ENCODE measurements around the gene ZNF365.

Gene ZNF365

GRCh38 chr10:62381385-62382102 lies 7.4 kb downstream of the ZNF365 start:
- no peaks in the 10 kb centered on the region for H3K36me3 ChIP-seq (ENCODE audit: low read depth)
- no peak for TF ChIP-seq CTCF (IDR thresholded peaks at IDR 0.05; ENCODE audit: poor library complexity, severe bottlenecking)
- DNase-seq (ENCODE audit: low spot score) (no peak), ATAC-seq (ENCODE audit: low read depth) (no peak)
- no peak overlapping the region for H3K4me3 ChIP-seq (ENCODE audit: severe bottlenecking)
- H3K27me3 ChIP-seq (ENCODE audit: insufficient read depth, poor library complexity, severe bottlenecking), result no peaks in the 10 kb centered on the region
- peak overlapping the region; percentile 97 for H3K27ac ChIP-seq (ENCODE audit: poor library complexity, severe bottlenecking)
- no peaks in the 10 kb centered on the region for H3K9me3 ChIP-seq (ENCODE audit: severe bottlenecking)
- H3K4me1 ChIP-seq (ENCODE audit: insufficient read depth, poor library complexity, severe bottlenecking), result peaks cover 58% of the 10 kb centered on the region

DNA sequence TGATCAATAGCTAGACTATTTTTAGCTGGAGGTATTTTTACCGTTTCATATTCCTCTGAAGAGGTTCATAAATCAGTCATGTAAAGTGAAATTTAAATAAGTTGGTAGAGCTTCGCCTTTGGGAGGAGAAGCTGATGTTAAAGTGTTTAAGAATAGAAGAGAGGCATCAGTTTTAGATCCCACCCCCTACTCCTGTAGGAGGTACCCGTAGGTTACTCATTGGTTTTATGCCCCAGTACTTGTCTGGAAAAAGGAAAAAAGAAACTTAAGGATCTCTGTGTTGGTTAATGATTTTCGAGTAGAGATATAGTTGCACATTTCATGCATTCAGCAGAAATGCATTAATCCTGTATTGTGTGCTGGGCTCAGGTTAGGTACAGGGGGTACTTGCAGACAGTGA lies 8.7 kb downstream of the ZNF365 start:
- Histone ChIP-seq H3K27ac (ENCODE audit: poor library complexity, severe bottlenecking) (peak overlapping the region; percentile 97), H3K4me1 (ENCODE audit: insufficient read depth, poor library complexity, severe bottlenecking) (peaks cover 64% of the 10 kb centered on the region), H3K4me3 (ENCODE audit: severe bottlenecking) (no peak overlapping the region), H3K9me3 (ENCODE audit: severe bottlenecking) (no peaks in the 10 kb centered on the region), H3K36me3 (ENCODE audit: low read depth) (no peaks in the 10 kb centered on the region), H3K27me3 (ENCODE audit: insufficient read depth, poor library complexity, severe bottlenecking) (no peaks in the 10 kb centered on the region)
- TF ChIP-seq CTCF (IDR thresholded peaks at IDR 0.05; ENCODE audit: poor library complexity, severe bottlenecking), result no peak
- ATAC-seq (ENCODE audit: low read depth) (no peak), DNase-seq (ENCODE audit: low spot score) (no peak)

- H3K27me3 ChIP-seq (ENCODE audit: insufficient read depth, poor library complexity, severe bottlenecking), result no peaks in the 10 kb centered on the region
- TF ChIP-seq CTCF (IDR thresholded peaks at IDR 0.05; ENCODE audit: poor library complexity, severe bottlenecking), result no peak
- H3K27ac ChIP-seq (ENCODE audit: poor library complexity, severe bottlenecking), result peak overlapping the region; percentile 97
- ATAC-seq (ENCODE audit: low read depth) (peak; percentile 89), DNase-seq (ENCODE audit: low spot score) (peak; percentile 64)
- H3K4me1 ChIP-seq (ENCODE audit: insufficient read depth, poor library complexity, severe bottlenecking), result peaks cover 64% of the 10 kb centered on the region
- H3K9me3 ChIP-seq (ENCODE audit: severe bottlenecking), result no peaks in the 10 kb centered on the region
- H3K4me3 ChIP-seq (ENCODE audit: severe bottlenecking), result no peak overlapping the region
- H3K36me3 ChIP-seq (ENCODE audit: low read depth), result no peaks in the 10 kb centered on the region
These were observed 9.9 kb downstream of the ZNF365 start for GRCh38 chr10:62384057-62384446.

DNA sequence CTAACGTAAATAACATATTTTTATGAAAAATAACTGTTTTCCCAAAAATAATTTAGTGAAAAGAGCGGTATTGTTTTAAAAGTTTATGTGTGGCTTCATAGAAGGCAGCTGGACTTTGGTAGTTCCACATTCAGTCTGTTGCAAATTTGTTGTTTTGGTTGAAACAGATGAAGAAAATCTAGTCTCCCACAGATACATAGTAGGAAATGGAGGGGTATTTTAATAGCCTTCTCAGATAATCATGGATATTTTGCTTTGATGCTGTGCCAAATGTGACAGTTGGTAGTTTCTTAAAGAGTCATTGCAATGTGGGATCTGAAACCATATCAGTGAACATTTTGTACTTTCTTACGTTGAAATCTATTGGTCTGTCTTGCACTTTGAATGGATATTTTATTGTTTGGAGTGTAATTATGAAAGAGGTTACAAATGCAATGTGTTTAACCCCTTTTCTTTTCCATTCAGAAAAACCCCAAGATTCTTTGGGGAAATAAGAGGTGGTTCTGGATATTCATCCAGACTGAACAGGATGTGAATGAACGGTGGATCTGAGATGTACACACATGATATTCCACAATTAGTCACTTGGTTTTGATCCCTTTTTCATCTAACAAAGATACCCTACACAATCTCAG lies 10.4 kb downstream of the ZNF365 start:
- Histone ChIP-seq H3K36me3 (ENCODE audit: low read depth) (no peaks in the 10 kb centered on the region), H3K27me3 (ENCODE audit: insufficient read depth, poor library complexity, severe bottlenecking) (no peaks in the 10 kb centered on the region), H3K4me3 (ENCODE audit: severe bottlenecking) (no peak overlapping the region), H3K4me1 (ENCODE audit: insufficient read depth, poor library complexity, severe bottlenecking) (peaks cover 62% of the 10 kb centered on the region), H3K27ac (ENCODE audit: poor library complexity, severe bottlenecking) (peak overlapping the region; percentile 97), H3K9me3 (ENCODE audit: severe bottlenecking) (no peaks in the 10 kb centered on the region)
- DNase-seq (ENCODE audit: low spot score) (no peak), ATAC-seq (ENCODE audit: low read depth) (peak; percentile 5; the same call in 1 of the 3 replicates)
- TF ChIP-seq CTCF (IDR thresholded peaks at IDR 0.05; ENCODE audit: poor library complexity, severe bottlenecking), result no peak

All from RWPE2 (cell line).